Smooth muscle cell (in vitro differentiated cells): ENCODE data around the gene LYSMD3. TPM values are rescaled to one million over a fixed set of nuclear protein-coding genes. Genes with fewer than 3 reads are reported as not detected.

Experiments used
- DNase-seq: peaks from one replicate; lab custom pipeline; 2025; ENCODE audit not compliant: unreplicated experiment; lab: John Stamatoyannopoulos, UW
- H2AFZ ChIP-seq: fragments of 200-600 bp; sonication (generic); 2 replicates; pipeline ENCODE4 v1.6.0; 2016; ENCODE audit warnings: antibody characterized with exemption, low read depth, mild to moderate bottlenecking
- H3F3A ChIP-seq: fragments of 200-600 bp; sonication (generic); 2 replicates; pipeline ENCODE4 v1.6.0; 2017; ENCODE audit warnings: antibody characterized with exemption, low read depth
- H3K27ac ChIP-seq: fragments of 200-600 bp; sonication (generic); 2 replicates; pipeline ENCODE4 v1.5.1; 2016; ENCODE audit warnings: low read depth, mild to moderate bottlenecking
- H3K27me3 ChIP-seq: fragments of 200-600 bp; sonication (generic); 2 replicates; pipeline ENCODE4 v1.6.1; 2016; ENCODE audit warnings: low read depth, mild to moderate bottlenecking
- H3K36me3 ChIP-seq: fragments of 200-600 bp; sonication (generic); 2 replicates; pipeline ENCODE4 v1.5.1; 2016; ENCODE audit warnings: low read depth
- H3K4me1 ChIP-seq: fragments of 200-600 bp; sonication (generic); 2 replicates; pipeline ENCODE4 v1.5.1; 2016; ENCODE audit warnings: low read depth
- H3K4me2 ChIP-seq: fragments of 200-600 bp; sonication (generic); 2 replicates; pipeline ENCODE4 v1.6.0; 2016; ENCODE audit warnings: mild to moderate bottlenecking
- H3K4me3 ChIP-seq: fragments of 200-600 bp; sonication (generic); 2 replicates; pipeline ENCODE4 v1.5.1; 2016; ENCODE audit warnings: mild to moderate bottlenecking
- H3K79me2 ChIP-seq: fragments of 200-600 bp; sonication (generic); 2 replicates; pipeline ENCODE4 v1.6.0; 2016; ENCODE audit warnings: low read depth, mild to moderate bottlenecking
- H3K9ac ChIP-seq: fragments of 200-600 bp; sonication (generic); 2 replicates; pipeline ENCODE4 v1.6.0; 2016; ENCODE audit warnings: low read depth
- H3K9me3 ChIP-seq: fragments of 200-600 bp; sonication (generic); replicated peaks from 2 replicates; pipeline ENCODE4 v1.5.1; 2016; ENCODE audit warnings: low read depth
- H4K20me1 ChIP-seq: fragments of 200-600 bp; sonication (generic); 2 replicates; pipeline ENCODE4 v1.6.0; 2016; ENCODE audit warnings: low read depth
- WGBS: methylation state at CpG from one replicate; pipeline ENCODE4 v1.1.7; 2016; ENCODE audit warnings: low lambda C conversion rate; 5-methylcytosine and 5-hydroxymethylcytosine counted together
- polyA plus RNA-seq: library from polyadenylated mRNA; unstranded; fragments of >200 nt; fragmentation: Nextera tagmentation; extraction: Ambion mirVana; gene quantifications from 2 replicates; pipeline ENCODE4 v1.2.1, GENCODE V29; 2016
- total RNA-seq: library from RNA; depleted of rRNA; stranded (reverse); fragments of >200 nt; gene quantifications from 2 replicates; pipeline ENCODE4 v1.2.3, GENCODE V29; 2014
- TF ChIP-seq, protein P1 (sequence below): fragments of 200-600 bp; sonication (generic); IDR thresholded peaks from 2 replicates; pipeline ENCODE4 v1.5.1; 2017; ENCODE audit warnings: borderline replicate concordance, mild to moderate bottlenecking, antibody characterized with exemption; ENCODE audit not compliant: insufficient read depth, poor library complexity, severe bottlenecking

The LYSMD3 gene
- total and polyA plus RNA-seq, 2 experiments from 2014 or later = 14.3 to 52.5 TPM

DNA sequence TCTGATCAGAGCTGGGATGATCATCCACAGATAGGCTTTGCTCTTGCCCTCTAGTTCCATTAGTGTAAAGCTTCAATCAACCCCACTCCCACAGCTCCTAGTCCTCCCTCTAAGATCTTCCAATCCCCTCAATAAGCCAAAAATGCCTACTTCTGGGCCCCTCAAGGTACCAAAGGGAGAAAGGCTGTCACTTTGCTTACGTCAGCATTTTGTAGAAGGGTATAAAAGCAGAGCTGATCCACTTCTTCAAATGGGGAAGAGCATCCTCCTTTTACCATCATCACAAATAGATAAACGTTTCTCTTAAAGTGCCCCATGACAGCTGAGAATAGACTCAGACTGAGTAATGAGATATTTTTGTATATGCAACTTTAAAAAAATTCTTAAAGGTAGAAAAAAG lies 16.1 kb upstream of the LYSMD3 start:
- Histone ChIP-seq H3K79me2 (no peaks in the 10 kb centered on the region), H3K4me2 (no peak overlapping the region), H3K4me1 (no peaks in the 10 kb centered on the region), H3K4me3 (no peak overlapping the region), H2AFZ (no peak overlapping the region), H3K27ac (no peak overlapping the region), H4K20me1 (no peaks in the 10 kb centered on the region), H3K27me3 (no peaks in the 10 kb centered on the region), H3K36me3 (no peaks in the 10 kb centered on the region), H3F3A (no peaks in the 10 kb centered on the region), H3K9ac (no peak overlapping the region), H3K9me3 (no peaks in the 10 kb centered on the region)
- 86% methylated on average over 2 of the region's 2 CpGs for WGBS
- TF ChIP-seq, protein P1, sequence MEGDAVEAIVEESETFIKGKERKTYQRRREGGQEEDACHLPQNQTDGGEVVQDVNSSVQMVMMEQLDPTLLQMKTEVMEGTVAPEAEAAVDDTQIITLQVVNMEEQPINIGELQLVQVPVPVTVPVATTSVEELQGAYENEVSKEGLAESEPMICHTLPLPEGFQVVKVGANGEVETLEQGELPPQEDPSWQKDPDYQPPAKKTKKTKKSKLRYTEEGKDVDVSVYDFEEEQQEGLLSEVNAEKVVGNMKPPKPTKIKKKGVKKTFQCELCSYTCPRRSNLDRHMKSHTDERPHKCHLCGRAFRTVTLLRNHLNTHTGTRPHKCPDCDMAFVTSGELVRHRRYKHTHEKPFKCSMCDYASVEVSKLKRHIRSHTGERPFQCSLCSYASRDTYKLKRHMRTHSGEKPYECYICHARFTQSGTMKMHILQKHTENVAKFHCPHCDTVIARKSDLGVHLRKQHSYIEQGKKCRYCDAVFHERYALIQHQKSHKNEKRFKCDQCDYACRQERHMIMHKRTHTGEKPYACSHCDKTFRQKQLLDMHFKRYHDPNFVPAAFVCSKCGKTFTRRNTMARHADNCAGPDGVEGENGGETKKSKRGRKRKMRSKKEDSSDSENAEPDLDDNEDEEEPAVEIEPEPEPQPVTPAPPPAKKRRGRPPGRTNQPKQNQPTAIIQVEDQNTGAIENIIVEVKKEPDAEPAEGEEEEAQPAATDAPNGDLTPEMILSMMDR = no peak
- DNase-seq = no peak

DNA sequence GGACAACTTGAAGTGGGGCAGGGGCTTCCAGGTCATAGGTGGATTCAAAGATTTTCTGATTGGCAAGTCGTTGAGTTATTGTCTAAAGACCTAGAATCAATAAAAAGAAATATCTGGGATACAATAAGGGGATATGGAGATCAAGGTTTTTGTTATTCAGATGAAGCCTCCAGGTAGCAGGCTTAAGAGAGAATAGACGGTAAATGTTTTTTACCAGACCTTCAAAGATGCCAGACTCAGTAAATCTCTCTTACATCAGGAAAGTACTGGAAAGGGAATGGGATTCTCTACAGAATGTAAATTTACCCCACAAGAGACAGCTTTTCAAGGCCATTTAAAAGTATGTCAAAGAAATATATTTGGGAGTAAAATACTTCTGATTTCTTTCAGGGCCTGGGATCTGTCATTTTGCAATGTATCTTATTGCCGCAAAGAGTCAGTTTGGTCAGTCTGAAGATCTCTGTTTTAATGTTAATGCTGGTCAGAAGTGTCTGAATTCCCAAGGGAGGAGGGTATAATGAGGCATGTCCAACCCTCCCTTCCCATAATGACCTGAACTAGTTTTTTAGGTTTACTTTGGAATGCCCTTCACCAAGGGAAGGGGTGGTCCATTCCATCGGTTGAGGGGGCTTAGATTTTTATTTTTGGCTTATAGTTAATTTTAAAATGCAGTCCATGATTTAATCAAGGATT lies 13.6 kb upstream of the LYSMD3 start:
- H3K4me3 ChIP-seq = no peak overlapping the region

DNA sequence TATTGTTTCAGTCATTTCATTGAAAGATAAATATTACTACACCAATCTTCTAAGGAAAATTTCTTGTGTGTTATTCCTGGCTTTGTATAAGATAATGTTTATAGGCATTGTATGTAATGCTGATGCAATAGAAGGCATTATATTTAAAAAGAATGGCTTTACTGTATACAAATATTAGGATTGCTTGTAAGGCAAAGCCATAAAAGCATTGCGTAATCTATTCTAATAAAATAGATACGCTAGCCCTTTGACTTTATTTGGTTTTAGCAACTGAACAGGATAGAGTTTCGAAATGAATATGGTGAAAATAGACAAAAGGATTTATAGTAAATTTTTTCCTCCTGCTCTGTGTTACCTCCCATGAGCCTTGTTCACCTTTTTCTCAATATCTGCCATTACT lies 5.5 kb upstream of the LYSMD3 start:
- TF ChIP-seq, protein P1 = no peak
- Histone ChIP-seq H4K20me1 (no peaks in the 10 kb centered on the region), H3K36me3 (no peaks in the 10 kb centered on the region), H3K9ac (no peak overlapping the region), H2AFZ (no peak overlapping the region), H3K4me1 (no peaks in the 10 kb centered on the region), H3F3A (no peaks in the 10 kb centered on the region), H3K4me3 (no peak overlapping the region), H3K4me2 (no peak overlapping the region), H3K27me3 (no peaks in the 10 kb centered on the region), H3K79me2 (no peaks in the 10 kb centered on the region), H3K27ac (no peak overlapping the region), H3K9me3 (no peaks in the 10 kb centered on the region)
- WGBS = 78% methylated on average over 3 of the region's 3 CpGs
- DNase-seq = no peak

More for the DNA sequence above, 13.6 kb upstream of the LYSMD3 start:
- TF ChIP-seq, protein P1 = no peak
- no peaks in the 10 kb centered on the region for H3F3A ChIP-seq
- no peaks in the 10 kb centered on the region for H3K4me1 ChIP-seq
- H3K4me2 ChIP-seq = no peak overlapping the region
- H3K9ac ChIP-seq = no peak overlapping the region
- no peak overlapping the region for H3K27ac ChIP-seq
- H3K79me2 ChIP-seq = no peaks in the 10 kb centered on the region
- DNase-seq = no peak
- H3K36me3 ChIP-seq = no peaks in the 10 kb centered on the region
- no peaks in the 10 kb centered on the region for H3K27me3 ChIP-seq
- WGBS = 55% methylated on average over 4 of the region's 4 CpGs
- no peaks in the 10 kb centered on the region for H4K20me1 ChIP-seq
- no peak overlapping the region for H2AFZ ChIP-seq
- H3K9me3 ChIP-seq = no peaks in the 10 kb centered on the region

DNA sequence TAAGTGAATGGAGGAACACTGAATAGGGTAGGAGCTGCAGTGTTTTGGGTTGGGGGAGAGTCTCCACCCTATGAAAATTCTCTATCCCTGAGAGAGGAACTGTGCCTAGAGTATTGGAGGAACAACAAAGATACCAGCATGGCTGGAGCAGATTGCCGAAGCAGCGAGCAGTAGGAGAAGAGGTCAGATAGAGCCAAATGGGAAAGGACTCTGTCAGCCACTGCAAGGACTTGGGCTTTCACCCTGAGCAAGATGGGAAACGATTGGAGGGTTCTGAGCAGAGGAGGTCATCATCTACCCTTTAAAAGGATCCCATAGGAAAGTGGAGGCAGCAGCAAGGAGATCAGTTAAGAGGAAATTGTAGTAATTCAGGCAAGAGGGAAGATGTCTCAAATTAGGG lies 4.4 kb upstream of the LYSMD3 start:
- TF ChIP-seq, protein P1 = no peak
- Histone ChIP-seq H3K4me3 (no peak overlapping the region), H3K9me3 (no peaks in the 10 kb centered on the region), H2AFZ (no peak overlapping the region), H3K27ac (no peak overlapping the region), H3K79me2 (peaks cover 5% of the 10 kb centered on the region), H3K9ac (no peak overlapping the region), H3K27me3 (no peaks in the 10 kb centered on the region), H3K4me2 (no peak overlapping the region), H4K20me1 (no peaks in the 10 kb centered on the region), H3K36me3 (no peaks in the 10 kb centered on the region), H3F3A (no peaks in the 10 kb centered on the region), H3K4me1 (no peaks in the 10 kb centered on the region)
- WGBS = 85% methylated on average over 3 of the region's 3 CpGs
- no peak for DNase-seq
